Astrocyte (in vitro differentiated cells and primary cell): Measurements from ENCODE around the gene HTR3C.

Source experiments
- EZH2 ChIP-seq: IDR thresholded peaks from 2 replicates; pipeline ENCODE4 v1.6.1; 2012; ENCODE audit warnings: mild to moderate bottlenecking, low read length, inconsistent platforms; ENCODE audit not compliant: insufficient read depth
- TF ChIP-seq, protein P1 (sequence below): IDR thresholded peaks from 2 replicates; pipeline ENCODE4 v1.5.1; 2011; ENCODE audit warnings: low read depth, mild to moderate bottlenecking, inconsistent platforms, low read length, moderate library complexity; ENCODE audit not compliant: insufficient read depth

DNA sequence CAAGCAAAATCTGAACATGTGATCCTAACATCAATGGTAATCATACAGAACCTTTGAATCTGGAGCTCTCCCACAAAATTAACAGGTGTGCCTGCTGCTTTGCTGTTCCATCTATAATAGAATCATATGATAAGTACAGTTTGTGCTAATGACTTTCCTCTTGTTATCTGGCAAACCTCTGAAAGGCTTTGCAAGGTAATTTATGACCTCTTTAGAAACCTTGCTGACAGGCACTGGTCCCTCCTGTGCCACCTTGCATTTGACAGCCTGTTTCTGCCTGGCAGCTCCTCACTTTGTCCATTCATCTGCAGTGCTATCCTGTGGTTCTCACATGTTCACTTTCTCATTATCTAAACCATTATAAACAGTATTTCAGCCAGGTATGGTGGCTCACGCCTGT is 10.2 kb upstream of the HTR3C start:
- no peak for TF ChIP-seq EZH2
- TF ChIP-seq, protein P1, sequence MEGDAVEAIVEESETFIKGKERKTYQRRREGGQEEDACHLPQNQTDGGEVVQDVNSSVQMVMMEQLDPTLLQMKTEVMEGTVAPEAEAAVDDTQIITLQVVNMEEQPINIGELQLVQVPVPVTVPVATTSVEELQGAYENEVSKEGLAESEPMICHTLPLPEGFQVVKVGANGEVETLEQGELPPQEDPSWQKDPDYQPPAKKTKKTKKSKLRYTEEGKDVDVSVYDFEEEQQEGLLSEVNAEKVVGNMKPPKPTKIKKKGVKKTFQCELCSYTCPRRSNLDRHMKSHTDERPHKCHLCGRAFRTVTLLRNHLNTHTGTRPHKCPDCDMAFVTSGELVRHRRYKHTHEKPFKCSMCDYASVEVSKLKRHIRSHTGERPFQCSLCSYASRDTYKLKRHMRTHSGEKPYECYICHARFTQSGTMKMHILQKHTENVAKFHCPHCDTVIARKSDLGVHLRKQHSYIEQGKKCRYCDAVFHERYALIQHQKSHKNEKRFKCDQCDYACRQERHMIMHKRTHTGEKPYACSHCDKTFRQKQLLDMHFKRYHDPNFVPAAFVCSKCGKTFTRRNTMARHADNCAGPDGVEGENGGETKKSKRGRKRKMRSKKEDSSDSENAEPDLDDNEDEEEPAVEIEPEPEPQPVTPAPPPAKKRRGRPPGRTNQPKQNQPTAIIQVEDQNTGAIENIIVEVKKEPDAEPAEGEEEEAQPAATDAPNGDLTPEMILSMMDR = no peak
